A172 (cell line): ENCODE results near the gene AUTS2. TPM values are rescaled to one million over a fixed set of nuclear protein-coding genes. Genes with fewer than 3 reads are reported as not detected.
A peak's percentile ranks its signal among the peaks of the same experiment; 100 is the strongest.

Experiments used
- DNase-seq: peaks from one replicate; pipeline ENCODE4 v3.0.0-alpha.2; 2015; ENCODE audit warnings: low spot score
- total RNA-seq: library from RNA; depleted of rRNA; stranded (reverse); fragments of >200 nt; shearing (Covaris generic); gene quantifications from 2 replicates; pipeline ENCODE4 v1.2.3, GENCODE V29; 2014

Gene AUTS2
- total RNA-seq, 1 experiment from 2014 or later: 4.6 TPM

DNA sequence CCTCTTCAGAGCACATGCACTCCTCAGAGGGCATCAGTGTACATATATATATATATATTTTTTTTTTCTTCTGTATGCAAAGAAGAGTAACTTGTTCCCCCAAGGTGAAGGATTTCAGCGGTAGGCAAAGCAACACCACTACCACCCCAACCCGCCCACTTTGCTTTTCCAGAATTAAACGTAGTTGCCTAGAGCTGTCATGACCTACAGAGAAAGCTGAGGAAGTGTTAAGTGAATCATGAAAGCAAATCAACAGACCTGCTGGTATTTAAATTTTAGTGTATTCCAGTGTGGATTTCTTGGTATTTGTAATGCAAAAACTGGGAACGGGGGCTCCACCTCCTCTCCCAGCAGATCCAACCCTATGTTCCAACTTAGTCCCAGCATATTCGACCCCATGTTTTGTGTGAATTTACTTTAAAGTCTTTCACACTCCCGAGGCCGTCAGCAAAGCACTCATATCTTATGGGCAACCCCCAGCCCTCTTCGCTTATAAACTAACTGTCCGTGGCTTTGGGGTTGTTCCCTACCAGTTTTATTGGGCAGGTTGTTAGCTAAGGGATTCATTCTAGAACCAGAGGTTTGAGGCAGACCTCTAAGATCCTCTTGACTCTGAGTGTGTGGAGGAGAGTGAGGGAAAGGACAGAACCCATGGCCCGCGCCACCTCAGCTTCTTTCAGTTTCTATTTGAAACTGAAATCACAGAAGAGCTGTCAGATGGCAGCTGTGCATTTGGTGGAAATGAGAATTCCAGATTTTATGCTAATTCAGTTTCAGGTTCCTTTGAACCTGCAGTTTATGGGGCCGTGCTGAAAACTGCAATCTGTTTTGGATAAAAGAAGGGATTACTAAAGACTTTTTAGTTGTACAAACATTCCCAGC lies 1083.4 kb downstream of the AUTS2 start:
- DNase-seq: no peak

DNA sequence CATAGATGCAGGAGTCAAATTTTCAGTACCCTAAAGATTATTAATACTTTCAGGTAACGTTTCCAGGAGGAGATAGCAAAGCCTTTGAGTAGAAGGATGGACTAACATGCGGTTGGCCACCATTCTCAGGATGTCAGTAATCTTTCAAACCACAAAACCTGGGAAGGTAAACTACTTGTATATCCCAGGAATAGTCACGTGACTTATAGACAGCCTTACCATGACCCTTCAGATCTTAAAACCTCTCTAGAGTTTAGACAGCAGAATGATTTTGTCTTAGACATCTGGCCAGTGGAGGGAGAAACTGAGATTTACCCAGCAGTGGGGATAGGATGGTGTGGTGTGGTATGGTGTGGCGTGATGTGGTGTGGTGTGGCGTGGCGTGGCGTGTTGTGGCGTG lies 1085.9 kb downstream of the AUTS2 start:
- no peak for DNase-seq

DNA sequence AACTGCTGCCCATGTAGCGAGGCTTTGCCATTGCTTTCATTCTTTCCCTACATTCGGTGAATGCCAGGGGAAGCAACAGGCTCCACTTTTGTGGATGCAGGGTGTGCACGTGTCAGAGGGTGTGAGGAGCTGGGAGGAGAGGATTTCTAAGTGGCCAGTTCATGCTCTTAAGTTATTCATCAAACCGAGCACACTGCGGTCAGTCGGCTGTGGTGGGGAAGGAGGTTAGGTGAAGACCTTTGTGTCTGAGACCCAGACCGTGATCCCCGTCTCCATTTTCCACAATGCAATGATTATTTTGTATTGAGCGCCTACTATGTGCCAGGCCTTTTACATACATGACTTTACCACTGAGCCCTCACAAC lies 1095.0 kb downstream of the AUTS2 start:
- peak; percentile 31 for DNase-seq

DNA sequence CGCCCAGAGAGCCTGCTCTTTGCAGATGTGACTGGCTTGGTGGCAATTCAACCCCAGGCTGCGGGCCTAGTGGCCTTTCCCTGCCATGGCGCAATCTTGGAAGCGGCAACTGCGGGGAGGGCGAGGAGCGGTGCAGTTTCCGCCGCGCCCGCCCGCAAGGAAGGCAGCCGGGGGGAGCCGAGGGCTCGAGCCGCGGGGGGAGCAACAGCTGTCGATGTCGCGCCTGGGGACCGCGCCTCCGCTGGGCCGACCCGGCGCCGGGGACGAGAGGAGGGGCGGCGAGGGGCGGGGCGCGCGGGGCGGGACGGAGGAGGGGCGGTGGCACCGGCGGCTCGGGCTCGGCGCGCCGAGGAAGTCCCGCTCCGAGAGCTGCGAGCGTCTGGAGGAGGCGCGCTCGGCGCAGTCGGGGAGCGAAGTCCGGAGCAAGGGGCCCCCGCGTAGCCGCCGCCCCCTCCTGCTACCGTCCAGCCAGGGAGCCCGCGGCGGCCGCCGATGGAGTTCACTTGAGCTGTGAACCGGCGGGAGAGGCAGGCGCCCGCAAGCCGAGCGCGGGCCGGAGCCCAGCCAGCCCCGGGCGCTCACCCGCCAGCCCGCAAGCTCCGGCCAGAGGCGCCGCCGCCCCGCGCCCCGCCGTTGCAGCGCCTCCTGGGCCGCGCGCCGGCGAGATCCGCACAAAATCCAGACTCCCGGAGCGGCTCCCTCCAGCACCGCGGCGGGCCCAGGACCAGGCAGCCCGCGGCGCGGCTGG lies 1095.6 kb downstream of the AUTS2 start:
- peak; percentile 45 for DNase-seq

DNA sequence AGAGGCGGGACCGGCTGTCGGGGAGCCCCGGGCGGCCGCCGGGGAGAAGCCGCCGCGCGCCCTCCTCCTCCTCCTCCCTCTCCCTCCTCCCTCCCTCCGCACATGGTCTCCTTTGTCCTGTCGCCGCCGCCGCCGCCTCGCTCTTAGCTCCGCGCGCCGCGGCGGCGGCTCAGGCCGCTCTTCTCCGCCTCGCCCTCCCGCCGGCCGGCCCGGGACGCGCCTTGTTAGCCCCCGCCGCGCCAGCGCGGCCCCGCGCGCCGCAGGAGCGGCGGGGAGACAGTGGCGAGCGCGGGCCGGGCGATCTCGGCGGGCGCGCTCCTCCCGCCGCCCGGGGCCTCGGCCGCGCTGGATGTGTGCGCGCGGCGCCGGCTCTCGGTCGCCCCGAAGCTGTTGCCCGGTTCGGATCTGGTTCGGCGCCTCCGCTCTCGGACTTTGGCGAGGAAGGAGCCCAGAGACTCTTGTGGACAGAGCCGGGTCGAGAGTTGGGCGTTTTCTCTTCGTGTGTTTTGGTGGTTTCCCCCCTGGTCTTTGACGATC lies 1096.2 kb downstream of the AUTS2 start:
- DNase-seq: peak; percentile 35

DNA sequence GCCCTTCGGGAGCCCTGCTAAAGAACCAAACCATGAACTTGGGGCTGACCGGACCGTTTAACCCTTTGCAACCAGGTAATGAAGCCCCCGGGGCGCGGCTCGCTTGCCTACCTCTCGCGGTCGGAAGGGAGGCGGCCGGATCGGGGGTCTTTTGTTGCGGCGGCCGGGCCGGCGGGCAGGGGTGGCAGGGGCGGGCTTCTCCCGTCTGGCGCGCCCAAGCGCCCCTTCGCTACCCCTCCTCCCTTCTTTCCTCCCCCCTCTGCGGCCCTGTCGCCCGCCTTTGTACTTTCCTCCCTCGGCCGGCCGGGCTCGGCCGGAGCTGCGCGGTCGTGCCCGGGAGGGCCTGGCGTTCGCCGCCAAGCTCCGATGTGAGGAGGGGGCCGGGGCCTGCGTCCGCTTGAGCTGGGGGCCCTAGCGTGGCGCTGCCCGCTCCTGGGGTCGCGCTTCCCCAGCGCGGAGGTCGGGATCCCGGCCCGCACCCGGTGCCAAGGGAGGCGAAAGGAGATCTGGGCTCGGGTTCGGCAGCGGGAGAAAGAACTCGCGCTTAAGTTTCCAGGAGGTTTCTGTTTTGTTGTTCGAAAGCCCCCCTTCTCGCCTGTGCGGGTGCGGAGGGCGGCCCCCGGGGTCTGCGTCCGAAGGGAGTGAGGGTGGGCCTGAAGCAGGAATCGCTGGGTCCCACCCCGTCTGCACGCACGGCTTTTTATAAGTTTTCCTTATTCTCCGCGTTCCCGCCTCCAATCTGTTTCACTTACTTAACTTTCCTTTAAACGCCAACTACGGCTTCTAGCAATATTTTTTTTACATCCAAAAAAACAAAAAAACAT lies 1096.9 kb downstream of the AUTS2 start:
- DNase-seq: no peak

DNA sequence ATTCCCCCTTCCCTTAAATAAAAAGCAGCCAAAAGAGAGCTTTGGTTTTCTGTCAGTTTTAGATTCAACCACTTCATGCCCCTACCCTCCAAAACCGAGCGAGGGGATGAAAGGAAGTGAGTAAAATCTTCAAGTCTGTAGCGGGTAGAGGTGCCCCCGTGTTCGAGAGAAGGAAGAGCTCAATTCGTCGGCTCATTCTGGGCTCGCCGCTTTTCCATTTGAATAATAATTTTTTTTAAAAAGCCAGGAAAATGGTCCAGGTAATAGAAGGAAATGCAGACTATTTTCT lies 1097.5 kb downstream of the AUTS2 start:
- DNase-seq: no peak

DNA sequence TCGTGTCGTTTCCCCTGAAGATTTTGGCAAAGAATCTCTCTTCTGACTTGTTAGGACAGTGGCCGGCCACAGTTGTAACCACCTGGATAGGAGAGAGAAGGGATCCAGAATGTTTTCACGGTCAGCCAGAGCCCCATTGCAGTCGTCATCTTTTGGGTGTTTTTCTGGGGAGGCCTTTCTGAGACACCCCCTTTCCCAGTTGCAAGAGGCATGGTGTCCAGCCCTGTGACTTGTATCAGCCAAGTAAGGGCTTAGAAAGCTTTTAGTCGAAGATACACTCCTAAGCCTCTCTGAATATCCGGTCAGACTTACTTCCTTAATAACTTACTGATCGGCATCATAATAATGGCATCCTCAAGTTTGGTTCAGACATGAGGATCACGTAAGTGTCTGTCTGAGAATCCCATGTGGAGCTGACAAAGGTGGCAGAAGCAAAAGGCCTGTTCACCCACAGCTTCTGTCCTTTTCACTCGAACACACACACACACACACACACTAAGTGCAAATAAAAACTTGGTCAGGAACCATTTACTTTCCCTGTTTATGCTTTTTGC lies 1098.0 kb downstream of the AUTS2 start:
- no peak for DNase-seq

DNA sequence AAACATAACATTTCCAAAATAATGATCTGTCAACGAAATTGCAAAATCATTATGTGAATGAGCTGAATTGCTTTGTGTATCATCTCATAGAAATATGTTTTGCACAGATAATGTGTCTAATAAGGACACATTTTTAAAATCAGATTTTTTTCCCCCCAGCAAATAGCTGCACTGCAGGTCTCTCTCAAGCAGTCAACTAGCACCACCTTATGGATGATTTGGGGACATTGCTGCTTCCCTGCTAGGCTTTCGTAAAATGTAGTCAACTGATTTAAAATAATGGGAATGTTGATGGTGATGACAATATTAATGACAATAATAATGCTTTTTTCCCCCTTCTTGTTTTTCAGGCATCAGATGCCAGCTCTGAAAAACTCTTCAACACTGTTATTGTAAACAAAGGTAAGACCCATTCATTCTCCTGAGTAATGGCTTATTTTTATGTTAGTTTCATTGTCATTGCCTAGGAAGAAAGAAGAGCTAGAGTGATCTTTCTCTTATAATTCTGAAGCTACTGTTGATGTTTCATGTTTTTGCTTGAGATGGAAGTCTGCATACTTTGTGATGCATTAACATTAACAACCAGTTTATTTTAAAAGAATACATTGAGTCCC lies 1100.1 kb downstream of the AUTS2 start:
- peak; percentile 79 for DNase-seq

DNA sequence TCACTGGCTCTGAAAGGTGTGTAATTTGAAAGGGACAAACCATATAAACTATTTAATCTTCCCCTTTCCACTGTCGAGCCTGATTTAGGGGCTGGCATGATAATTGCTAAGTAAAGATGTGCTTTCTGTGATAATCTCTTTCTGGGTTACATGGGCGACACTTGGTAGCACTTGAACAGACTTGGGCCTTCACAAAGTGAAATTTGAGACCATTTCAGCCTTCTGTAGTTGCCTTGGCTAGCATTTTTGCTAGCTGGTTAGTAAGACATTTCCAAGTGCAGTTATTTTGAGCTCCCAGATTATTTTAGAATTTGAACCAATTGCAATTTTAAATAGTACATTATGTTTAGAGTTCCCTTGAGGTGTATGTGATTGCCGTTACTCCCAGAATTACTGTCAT lies 1101.0 kb downstream of the AUTS2 start:
- no peak for DNase-seq

DNA sequence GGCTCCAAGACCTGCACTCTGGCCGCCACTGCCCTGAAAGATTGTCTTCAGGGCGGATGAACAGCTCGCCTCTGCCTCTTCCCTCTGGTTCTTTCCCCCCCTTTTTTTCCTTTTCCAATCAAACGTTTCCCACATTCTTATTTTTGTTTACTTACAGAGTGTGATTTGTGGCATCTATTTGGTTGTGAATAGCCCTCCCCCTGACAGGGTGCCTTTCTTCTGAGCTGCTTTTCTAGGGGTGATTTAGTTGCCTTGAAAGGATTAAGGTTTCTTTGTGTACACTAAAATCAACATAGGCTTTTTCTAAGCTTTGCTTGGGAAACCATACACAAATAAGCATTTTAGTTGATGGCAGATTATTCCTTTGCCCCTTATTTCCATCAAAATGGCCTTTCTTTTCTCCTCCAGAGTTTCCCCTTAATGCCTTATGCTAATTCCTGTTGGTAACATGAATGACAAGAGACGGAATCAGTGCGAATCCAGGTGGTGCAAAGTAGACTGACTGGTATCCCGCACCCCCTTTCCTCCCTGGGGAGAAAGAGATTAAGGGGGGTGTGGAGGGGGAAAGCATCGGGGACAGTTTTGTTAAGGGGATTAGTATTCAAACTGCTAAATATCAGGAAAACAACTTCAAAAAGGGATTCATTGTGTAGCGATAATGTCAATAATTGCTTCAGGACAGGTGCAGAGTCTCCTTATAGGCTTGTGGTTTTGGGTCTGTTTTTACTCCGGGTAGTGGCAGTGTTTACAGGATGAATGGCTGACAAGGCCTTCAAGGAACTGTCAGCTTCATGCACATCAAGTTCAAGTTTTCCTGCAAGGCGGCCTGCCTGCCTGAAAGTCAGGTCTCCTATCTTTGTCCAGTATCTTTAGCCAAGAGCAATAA lies 1102.0 kb downstream of the AUTS2 start:
- DNase-seq: no peak

DNA sequence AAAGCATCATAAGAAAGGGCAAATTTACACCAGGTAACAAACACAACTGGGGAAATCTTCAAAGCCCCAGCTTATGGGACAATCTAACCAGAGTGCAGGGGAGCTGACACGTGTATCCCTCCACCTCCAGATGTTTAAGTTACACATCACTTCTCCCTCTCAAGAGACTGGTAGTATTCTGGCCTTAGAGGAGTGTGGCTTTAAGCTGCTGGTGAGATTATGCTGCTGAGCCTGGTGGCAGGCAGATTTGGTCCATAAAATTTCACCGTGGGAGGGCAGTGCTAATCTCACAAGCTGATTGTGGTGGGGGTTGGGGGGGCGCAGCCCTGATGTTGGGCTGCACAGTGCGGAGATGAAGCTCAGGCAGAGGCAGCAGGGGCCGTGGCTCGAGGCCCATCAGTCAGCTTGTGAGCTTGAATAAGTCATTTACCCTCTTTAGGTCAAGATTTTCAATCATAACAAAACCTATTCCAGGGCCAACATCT lies 1102.7 kb downstream of the AUTS2 start:
- DNase-seq: no peak

DNA sequence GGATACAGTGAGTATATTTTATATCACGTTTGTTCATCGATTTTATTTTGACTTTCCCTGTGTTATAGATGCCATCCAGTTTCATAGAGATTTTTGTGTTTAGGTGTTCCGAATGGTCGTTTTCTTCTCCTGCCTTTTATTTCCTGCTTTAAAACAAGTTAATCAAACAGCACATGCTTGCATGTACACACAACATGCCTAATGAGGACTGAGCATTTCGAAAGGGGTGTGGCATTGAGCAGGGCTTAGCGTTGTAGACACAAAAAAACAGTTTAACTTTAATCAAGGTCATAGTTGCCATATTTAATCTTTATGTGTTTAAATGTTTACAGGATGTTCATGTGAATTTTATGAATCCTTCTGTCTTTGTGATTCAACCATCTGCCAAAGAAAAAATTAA lies 1103.2 kb downstream of the AUTS2 start:
- no peak for DNase-seq

DNA sequence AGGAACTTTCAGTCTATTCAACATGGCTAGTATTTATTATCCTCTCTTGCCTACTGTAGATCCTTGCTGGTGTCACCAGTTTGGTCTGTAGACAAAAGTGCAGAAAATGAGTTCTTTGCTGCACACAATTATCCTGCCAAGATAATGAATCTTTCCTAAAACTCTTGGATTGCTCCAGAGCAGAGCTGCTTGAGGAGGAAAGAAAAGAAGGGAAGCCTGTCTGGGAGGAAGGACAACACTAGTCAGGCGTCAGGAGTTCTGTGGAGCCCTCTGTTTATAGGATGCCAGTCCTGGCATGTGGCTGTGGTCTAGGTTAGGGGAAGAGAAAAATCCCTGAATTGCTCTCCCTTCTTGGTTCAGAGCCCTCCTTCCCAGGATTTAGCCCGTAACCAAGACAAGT lies 1103.7 kb downstream of the AUTS2 start:
- DNase-seq: no peak

DNA sequence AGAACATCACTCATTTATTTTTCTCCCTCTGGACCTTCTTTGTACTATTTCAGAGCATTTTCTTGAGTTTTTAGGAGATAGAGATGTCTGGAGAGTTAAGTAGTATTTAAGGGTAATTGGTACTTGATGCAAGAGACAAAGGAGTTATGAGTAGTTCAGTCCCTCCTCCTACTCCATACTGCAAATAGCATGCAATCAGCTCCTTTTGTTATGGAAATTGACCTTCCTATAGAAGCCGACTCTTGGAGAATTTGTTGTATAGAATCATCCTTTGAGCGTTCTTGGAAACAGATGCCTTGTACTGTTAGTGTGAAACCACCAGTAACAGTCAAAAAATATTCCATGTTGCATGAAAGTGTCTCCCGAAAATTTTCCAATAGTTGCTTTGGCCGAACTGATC lies 1105.5 kb downstream of the AUTS2 start:
- DNase-seq: no peak

DNA sequence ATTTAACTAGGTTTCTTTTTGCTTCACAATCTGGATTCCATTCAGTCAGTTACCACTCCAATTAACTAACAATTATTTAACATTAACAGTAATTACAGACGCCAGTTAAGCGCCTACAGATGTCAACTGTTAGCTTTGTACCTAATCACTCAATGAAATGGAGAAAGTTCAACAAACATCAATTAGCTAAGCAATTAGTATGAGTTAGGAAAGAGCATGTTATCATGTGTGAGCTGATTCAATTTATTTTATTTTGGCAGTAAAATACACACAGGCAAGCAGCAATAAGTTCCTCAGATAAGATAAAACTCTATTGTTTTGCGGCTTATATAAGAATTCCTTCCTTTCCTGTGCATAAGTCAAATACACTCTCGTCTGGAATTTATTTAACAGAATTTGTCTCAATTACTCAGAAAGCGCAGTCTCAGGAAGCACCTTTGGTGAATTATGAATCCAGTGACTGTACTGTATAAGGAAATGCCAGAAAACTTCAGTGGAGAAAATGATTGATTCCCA lies 1106.6 kb downstream of the AUTS2 start:
- DNase-seq: no peak

DNA sequence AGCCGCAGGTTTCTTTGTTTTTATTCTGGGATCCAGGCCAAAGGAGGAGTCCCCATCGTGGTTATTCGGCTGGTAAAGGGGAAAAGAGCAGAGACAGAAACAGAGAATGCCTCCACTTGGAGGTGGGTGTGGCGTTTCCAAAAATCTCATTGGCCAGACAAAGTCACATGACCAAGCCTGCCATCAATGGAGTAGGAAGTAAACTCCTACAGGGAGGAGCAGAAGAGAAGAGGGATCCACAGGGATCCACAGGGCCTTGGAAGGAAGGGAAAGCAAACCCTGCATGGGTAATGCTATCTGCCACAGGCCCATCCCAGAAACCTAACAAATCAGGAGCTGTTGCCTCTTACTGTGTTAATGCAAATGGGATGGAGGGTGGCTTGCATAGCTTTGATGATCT lies 1107.9 kb downstream of the AUTS2 start:
- no peak for DNase-seq

DNA sequence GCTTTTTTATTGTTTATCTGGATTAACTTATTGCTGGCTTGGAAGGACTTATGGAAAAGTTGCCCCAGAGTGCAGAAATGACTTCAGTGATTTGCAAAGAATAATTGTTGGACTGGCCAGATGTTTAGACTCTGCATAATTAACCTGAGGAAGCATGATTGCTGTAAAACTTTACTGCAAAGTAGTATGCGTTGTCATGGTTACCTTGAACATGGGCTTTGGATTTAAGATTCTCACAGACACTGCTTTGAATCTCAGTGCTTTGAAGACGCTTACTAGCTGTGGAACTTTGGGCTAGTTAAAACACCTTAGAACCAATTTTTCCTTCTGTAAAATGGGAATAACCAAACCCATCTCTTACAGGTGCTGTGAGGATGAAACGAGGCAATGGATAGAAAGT lies 1108.4 kb downstream of the AUTS2 start:
- DNase-seq: no peak

DNA sequence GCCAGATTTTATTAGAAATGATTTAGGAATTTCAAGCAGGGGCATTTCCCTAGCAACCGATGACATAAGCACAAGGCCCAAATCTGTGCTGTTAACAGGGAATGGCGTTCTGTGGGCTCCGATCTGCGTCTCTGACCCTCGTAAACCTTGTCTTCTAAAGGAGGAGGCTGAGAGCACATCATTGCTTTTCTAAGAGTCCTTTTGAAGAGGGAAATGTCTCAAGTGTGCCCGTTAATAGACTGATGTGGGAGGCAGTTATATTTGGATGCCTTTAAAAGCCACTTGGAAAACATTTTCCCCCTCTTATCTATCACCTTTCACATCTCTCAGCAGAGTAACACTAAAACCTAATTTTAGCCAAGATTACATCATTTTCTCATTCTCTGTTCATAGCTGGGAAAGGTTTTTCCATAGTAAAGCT lies 1109.6 kb downstream of the AUTS2 start:
- no peak for DNase-seq

DNA sequence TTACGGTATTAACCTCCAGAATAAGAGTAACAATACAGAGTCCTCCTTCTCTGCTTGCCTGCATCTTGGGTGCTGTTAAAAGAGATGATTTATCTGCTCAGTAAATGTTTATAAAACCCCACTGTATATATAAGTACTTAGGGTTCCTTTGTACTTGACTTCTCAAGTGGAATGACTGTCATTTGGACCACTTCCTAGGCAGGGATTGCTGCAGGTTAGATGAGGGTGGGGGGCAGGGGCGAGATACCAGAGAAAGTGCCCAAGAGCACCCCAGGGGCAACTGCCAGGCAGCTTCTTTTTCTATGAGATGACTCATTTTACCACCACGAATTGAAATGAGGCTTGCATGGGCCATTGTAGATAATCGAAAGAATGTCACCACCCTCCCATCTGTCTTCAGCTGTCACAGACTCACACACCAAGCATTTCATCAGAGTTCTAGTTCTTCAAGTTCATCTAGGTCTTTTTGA lies 1111.8 kb downstream of the AUTS2 start:
- DNase-seq: peak; percentile 100
